GM15510 (cell line): ENCODE data around the gene PDLIM7.

ENCODE experiments used
- POLR2A ChIP-seq: IDR thresholded peaks from 3 replicates; pipeline ENCODE4 v1.6.1; 2011; ENCODE audit warnings: borderline replicate concordance; ENCODE audit not compliant: insufficient read length; ENCODE audit errors: extremely low read depth

PDLIM7 gene

GRCh38 chr5:177497292-177498012 lies at the start of gene PDLIM7:
PDLIM7 (minus strand) TSS chr5:177497604; CDS start chr5:177496512, 1,092 bp downstream.
- peak; percentile 96 for TF ChIP-seq POLR2A

GRCh38 chr5:177546258-177546741 lies 48.9 kb upstream of the PDLIM7 start:
- TF ChIP-seq POLR2A = no peak

- TF ChIP-seq POLR2A = no peak
These were observed 48.3 kb upstream of the PDLIM7 start for GRCh38 chr5:177545487-177546257.

GRCh38 chr5:177542816-177543465 lies 45.5 kb upstream of the PDLIM7 start:
- no peak for TF ChIP-seq POLR2A

GRCh38 chr5:177540438-177540837 lies 43.0 kb upstream of the PDLIM7 start:
- TF ChIP-seq POLR2A = no peak

- TF ChIP-seq POLR2A = no peak
These were observed 42.0 kb upstream of the PDLIM7 start for GRCh38 chr5:177539411-177539810.

- TF ChIP-seq POLR2A = no peak
These were observed 41.5 kb upstream of the PDLIM7 start for GRCh38 chr5:177538876-177539275.

GRCh38 chr5:177537389-177538361 lies 40.3 kb upstream of the PDLIM7 start:
- no peak for TF ChIP-seq POLR2A

- TF ChIP-seq POLR2A = no peak
These were observed 39.0 kb upstream of the PDLIM7 start for GRCh38 chr5:177536386-177536785.

- no peak for TF ChIP-seq POLR2A
These were observed 37.7 kb upstream of the PDLIM7 start for GRCh38 chr5:177535125-177535524.

GRCh38 chr5:177531209-177531940 lies 34.0 kb upstream of the PDLIM7 start:
- TF ChIP-seq POLR2A = no peak

GRCh38 chr5:177530638-177531037 lies 33.2 kb upstream of the PDLIM7 start:
- no peak for TF ChIP-seq POLR2A
